ENCODE measurements around the gene HOXD1. TPM values are rescaled to one million over a fixed set of nuclear protein-coding genes. Genes with fewer than 3 reads are reported as not detected.

Gene HOXD1
- not detected in 2 replicates for total RNA-seq

GRCh38 chr2:176187899-176188773 is at the start of gene HOXD1:
TSS of gene HOXD1 (plus strand) at chr2:176188668. CDS start at chr2:176188802, 134 bp downstream.

GRCh38 chr2:176151442-176152287 is 36.8 kb upstream of the HOXD1 start, which contains the start of gene HOXD4:
TSS of gene HOXD4 (plus strand) at chr2:176151550. CDS start at chr2:176151634, 84 bp downstream.

GRCh38 chr2:176156807-176157498 is 31.5 kb upstream of the HOXD1 start, which contains the start of gene HOXD3:
TSS of gene HOXD3 (plus strand) at chr2:176157307. CDS start at chr2:176169115, 11,808 bp downstream.

Other genes starting within 250 kb of the HOXD1 start
- 16.7 and 17.3 TPM in 2 replicates for gene LNPK, start 186.4 kb upstream of the HOXD1 start, total RNA-seq
- not detected in 2 replicates for gene EVX2, start 104.7 kb upstream of the HOXD1 start, total RNA-seq
- gene HOXD13, start 95.9 kb upstream of the HOXD1 start, total RNA-seq = not detected in 2 replicates
- not detected in 2 replicates for gene HOXD12, start 88.9 kb upstream of the HOXD1 start, total RNA-seq
- gene HOXD11, start 81.4 kb upstream of the HOXD1 start, total RNA-seq = not detected in 2 replicates
- not detected in 2 replicates for gene HOXD10, start 71.9 kb upstream of the HOXD1 start, total RNA-seq
- gene HOXD9, start 65.9 kb upstream of the HOXD1 start, total RNA-seq = not detected in 2 replicates
- gene HOXD8, start 59.0 kb upstream of the HOXD1 start, total RNA-seq = not detected in 2 replicates
- gene HOXD4, start 37.1 kb upstream of the HOXD1 start, total RNA-seq = not detected in 2 replicates
- not detected in 2 replicates for gene HOXD3, start 31.4 kb upstream of the HOXD1 start, total RNA-seq
- gene MTX2, start 80.8 kb downstream of the HOXD1 start, total RNA-seq = 16.6 and 16.9 TPM in 2 replicates